ENCODE data around the gene ARHGAP5.

ARHGAP5 gene

DNA sequence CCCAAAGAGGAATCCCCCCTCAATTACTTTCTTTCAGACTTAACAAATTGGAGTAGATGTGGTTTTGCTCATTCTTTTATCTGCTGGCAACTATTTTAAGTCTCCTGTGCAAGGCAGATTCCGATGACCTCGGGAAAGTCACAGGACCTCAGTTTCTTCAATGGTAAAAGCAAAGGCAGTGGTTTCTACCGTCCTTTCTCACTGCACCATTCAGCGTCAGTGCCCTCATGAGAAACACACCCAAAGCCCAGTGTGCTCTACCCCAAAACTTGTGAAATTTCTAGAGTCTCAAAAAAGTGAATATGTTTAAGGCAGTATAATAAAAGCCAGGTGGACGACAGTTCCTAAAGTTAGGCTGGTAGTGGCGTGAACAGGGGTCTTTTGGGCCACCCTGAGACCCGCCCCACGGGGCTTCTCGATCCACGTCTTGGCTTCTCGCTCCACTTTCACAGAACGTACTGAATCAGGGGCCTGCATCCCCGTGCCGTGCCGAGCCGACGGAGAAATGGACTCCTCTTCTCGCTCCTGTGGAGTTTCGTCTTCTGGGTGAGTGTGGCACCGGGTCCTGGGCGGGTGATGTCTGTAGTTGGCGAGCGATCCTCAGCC is 1.3 kb upstream of the ARHGAP5 start:
- DNase-seq (ENCODE audit: low read depth, low spot score) = no peak

DNA sequence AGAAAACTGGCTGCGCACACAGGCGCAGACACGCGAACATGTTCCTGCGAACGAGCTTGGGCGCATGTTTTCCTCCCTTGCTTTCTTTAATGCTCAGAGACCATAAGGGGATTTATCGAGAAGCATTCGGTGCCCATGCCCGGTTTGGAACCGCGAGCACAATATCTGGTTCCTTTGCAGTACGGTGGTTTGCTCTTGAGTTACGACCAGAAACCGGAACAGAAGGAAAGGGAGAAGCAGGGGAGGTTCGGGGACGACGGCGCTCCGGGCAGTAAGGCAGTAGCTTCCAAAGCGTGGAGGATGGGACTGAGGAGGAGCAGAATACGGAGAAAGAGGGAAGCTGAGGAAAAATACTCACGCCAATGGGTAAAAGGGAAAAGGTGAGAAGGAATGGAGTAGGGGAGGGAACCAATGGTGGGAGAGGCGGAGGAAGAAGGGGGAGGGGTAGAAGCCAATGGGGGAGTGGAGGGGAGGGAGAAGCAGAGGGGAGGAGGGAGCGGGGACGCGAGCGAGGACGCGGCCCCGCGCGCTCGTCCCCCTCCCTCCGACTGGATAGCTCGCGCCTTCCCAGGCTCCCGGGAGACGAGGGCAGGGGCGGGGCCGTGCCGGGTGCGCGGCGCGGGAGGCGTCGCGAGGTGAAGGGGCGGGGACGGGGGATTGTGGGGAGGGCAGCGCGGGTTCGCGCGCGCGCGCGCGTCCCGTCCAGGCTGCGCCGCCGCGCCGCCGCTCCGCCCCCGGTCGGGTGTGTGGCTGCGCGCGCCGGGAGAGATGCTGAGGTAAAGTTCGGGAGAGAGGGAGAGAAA is 625 bp upstream of the ARHGAP5 start:
- DNase-seq (ENCODE audit: low read depth, low spot score) = peak; percentile 96

DNA sequence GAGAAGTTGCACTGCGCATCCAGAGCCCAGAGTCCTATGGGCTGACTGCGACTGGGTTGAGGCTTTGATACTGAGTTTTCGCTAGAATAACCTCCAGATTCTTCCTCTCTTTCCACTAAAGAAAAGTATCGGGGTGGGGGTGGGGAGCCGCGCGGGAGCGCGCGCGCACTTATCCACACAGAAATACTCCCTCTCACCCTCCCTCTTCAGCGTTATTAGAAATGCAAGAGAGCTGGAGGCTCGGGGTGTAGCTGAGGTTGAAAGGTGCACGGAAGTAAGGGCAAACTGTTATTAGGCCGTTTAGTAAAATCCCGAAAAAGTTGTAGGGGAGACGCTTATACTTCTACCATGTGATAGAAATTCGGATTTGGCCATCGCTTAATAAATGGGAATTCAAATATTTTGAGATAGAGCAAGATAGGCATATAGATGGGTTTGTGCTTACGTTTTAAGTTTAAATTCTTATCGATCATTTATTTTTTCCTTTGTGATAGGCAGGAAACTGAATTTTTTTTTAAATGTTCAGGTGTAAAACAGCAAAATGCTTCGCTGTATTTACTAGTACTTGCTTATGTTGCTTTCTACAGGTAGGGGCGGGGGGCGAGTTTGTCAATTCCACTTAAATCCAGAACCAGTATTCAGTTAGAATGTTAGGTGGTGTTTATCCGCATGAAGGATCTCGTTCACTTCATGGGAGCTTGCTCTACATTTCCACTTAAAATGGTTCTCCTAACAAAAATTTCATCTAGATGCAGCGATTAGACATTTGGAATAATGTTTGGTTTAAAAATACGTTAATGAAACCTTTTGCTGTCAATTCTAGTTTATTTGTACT is 1.1 kb downstream of the ARHGAP5 start:
- no peak for DNase-seq (ENCODE audit: low read depth, low spot score)

DNA sequence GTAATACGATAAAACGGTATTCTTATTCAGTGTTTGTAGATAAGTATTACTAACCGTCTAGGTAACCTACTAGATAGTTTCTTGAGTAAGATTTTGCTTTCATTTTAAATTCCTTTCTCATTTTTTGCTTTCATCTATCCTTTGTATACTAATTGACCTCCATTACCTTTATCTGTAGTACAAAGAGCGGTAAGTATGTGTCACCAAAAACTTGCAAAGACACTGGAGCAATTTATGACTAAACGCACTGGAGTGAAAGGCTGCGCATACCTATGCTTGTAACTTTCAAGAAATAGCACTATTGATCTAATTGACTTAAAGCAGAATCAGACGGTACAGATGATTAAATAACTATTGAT is 1.7 kb downstream of the ARHGAP5 start:
- no peak for DNase-seq (ENCODE audit: low read depth, low spot score)

DNA sequence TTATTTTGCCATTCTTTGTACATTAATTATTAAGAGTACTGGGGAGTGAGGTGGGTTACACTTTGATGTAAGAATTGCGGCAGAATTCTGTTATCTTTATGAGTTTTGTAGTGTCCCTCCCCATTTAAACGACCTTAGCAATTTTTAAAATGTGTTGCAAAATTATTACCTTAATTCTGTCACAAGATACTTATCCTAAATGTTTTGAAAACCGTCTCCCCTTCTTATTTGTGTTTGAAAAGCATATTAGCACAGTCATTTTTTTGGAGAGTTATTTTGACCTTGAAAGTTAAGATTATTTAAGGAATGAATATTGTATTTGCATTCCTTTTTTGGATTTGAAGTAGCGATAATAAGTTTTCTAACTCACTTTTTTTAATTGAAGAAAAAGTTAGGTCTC is 2.2 kb downstream of the ARHGAP5 start:
- no peak for DNase-seq (ENCODE audit: low read depth, low spot score)

DNA sequence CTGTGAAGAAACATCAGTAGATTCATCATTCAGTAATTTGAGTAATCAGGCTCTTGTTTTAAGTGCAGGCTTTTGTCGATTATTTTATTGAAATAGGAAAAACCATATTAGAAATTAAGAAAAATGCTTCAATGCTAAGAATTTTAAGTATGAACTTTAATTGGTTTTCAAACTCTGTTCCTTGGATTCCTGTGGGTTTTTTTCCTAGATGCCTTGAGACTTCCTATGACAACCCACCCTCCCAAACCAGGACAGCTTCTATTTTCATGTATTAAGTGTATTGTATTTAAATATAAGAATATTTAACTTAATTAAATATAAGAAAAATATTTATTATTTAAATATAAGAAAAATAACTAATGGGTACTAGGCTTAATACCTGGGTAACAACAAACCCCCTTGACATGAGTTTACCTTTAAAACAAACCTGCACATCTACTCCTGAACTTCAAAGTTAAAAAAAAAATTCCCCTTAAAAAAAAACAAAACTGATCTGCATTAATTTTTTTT is 3.0 kb downstream of the ARHGAP5 start:
- DNase-seq (ENCODE audit: low read depth, low spot score) = no peak

DNA sequence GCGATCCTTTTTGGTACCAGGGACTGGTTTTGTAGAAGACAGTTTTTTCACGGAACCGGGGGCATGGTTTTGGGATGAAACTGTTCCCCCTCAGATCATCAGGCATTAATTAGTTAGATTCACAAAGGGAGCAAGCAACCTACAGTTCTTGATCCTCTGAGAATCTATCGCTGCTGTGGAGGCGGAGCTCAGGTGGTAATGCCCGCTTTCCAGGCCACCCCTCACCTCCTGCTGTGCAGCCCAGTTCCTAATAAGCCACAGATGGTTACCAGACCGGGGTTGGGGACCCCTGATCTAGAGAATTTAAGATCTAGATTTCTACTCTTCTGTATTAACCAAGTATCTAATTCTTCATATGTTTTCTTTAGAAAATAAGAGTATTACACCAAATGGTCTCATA is 4.8 kb downstream of the ARHGAP5 start:
- DNase-seq (ENCODE audit: low read depth, low spot score) = no peak

DNA sequence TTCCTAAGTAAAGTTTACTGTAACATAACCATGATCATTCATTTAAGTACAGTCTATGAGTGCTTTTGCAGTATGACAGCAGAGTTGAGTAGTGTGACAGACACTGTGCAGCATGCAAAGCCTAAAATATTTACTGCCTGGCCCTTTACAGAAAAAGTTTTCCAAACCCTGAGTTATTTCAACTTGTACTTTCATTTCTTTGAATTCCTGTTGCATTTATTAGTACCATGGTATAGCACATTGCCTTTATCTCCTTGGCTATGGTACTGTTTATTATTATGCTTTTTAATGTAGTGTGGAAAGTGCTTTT is 6.2 kb downstream of the ARHGAP5 start:
- no peak for DNase-seq (ENCODE audit: low read depth, low spot score)

DNA sequence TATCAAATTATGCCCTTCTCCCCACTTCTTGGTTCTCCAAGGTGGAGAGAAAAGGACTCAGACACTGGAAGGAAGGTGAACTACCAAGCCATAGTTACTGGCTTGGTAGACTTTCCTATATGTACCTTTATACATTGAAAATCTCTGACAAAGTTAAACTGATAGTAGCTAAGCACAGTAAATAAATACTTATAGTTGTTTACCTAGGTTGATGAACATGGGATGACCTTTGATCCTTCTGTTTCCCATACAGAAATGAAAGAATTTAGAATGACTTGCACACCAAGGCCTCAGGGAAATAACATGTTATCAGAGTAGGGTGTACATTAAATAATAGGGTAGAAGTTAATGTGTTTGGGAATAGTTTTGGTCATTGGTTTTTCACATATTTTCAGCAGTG is 6.7 kb downstream of the ARHGAP5 start:
- no peak for DNase-seq (ENCODE audit: low read depth, low spot score)

DNA sequence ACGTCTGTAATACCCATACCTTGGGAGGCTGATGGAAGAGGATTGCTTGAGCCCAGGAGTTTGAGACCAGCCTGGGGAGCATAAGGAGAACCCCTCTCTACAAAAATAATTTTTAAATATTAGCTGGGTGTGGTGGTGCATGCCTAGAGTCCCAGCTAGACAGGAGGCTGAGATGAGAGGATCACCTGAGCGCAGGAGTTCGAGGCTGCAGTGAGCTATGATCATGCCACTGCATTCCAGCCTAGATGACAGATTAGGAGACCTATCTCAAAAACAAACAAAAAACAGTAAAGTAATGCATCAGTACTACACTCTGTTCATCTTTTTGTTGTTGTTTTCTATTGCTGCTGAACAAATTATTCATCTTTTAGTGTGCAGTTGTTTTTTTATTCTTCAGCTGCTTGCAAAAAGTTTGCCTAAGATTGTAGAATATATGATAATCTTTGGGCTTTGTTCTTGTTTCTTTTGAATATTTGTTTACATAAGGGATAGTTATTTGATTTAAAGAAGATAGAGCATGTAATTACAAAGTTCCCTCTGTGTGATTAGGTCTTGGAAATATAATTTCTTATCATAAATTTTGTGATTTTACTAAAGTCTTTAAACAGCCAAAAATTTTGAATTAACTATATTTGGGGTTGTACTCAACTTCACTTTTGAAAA is 8.2 kb downstream of the ARHGAP5 start:
- no peak for DNase-seq (ENCODE audit: low read depth, low spot score)

DNA sequence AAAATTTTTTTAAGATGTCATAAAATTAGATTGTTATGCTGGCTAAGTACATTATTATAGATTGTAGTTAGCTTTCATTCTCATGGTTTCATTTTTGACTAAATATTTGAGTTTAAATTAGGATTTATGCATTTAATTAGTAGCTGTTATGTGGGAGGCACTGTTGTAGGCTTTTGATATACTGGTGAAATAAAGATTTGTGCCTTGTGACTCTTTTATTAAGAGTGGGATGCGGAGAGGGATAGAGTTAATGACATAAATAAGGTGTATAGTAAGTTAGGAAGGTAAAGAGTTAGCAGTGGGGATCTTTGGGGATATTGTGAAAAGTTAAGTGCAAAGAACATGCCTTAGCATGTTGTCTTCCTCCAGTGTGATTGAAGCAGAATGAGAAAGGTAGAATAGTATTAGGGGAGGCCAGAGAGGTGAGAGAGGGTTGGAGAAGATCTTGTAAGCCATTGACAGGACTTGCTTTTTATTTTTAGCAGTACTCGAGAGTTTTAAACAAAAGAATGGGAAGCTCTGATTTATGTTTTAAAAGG is 8.8 kb downstream of the ARHGAP5 start:
- DNase-seq (ENCODE audit: low read depth, low spot score) = no peak

DNA sequence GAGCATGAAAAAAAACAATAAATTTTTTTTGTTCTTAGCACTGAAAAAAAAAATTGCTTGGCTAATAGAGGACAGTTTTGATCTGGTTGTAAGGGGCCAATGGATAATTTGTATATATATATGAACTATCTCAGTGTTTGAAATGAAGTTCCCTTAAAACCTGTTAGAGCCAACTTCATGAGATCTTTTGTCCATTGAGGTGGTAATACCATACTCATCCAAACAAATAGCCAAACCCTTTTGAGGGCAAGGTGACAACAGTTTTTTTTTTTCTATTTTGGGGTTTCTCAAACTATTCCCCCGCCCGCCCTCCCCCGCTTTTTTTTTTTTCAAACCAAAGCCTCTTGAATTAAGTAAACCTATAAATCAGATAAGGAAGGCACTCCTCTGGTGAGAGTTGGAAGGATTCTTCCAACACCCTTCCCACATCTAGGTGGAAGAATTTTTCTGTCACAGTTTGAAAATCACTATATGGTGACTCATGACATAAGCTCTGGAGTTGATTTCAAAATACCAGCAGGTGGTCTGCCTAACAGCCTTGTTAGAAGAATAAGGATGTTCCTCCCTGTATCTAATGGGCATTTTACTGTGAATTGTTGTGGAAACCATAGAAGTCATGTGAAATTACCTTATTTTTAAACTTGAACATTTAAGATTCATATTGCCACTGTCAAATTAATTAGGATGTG is 10.2 kb downstream of the ARHGAP5 start:
- DNase-seq (ENCODE audit: low read depth, low spot score) = no peak

DNA sequence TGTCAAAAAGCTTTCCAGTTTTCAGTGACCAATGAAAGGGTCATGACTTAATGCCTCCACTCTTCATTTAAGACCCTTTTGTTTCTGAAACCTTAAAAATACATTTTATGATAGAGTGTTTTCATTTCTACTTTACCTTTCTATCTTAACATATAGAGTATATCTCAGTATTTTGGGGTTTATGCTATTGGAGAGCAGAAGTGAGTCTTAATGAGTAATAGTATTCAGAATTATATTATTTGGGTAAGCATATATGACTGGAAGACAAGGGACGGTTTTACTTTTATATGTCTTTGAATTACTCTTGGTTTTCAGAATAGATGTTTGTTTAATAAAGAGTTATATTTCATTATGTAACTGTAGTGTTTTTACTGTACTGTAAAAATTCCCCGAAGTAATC is 10.8 kb downstream of the ARHGAP5 start:
- no peak for DNase-seq (ENCODE audit: low read depth, low spot score)

DNA sequence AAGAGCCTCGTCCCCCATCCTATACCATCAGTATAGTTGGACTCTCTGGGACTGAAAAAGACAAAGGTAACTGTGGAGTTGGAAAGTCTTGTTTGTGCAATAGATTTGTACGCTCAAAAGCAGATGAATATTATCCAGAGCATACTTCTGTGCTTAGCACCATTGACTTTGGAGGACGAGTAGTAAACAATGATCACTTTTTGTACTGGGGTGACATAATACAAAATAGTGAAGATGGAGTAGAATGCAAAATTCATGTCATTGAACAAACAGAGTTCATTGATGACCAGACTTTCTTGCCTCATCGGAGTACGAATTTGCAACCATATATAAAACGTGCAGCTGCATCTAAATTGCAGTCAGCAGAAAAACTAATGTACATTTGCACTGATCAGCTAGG is 13.6 kb downstream of the ARHGAP5 start:
- no peak for DNase-seq (ENCODE audit: low read depth, low spot score)

DNA sequence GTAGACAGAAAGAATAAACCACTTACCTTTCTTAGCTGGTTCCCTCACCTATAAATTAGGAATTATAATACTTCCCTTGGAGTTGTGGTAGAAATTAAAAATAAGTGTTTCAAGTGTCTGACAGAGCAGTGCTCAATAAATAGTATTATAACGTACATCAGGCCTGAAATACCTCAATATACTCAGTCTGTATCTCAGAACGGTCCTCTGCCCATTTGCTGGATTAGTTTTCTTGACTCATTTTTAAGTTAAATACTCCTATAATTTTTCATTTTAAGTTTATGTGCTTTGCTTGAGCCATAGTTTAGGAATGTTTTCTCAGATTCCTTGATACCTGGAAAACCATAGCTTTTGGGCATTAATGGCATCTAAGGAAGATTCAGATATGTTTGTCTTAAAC is 22.4 kb downstream of the ARHGAP5 start:
- DNase-seq (ENCODE audit: low read depth, low spot score) = no peak

DNA sequence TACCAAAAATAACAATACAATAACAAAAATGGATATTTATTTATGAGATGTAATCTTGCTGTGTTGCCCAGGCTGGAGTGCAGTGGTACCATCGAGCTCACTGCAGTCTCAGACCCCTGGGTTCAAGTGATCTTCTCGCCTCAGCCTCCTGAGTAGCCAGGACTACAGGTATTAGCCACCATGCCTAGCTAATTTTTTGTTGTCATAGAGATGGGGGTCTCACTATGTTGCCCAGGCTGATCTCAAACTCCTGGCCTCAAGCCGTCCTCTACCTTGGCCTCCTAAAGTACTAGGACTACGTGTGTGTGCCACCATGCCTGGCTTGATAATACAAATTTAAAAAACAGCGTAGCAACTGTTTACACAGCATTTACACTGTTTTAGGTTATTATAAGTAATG is 23.1 kb downstream of the ARHGAP5 start:
- no peak for DNase-seq (ENCODE audit: low read depth, low spot score)

DNA sequence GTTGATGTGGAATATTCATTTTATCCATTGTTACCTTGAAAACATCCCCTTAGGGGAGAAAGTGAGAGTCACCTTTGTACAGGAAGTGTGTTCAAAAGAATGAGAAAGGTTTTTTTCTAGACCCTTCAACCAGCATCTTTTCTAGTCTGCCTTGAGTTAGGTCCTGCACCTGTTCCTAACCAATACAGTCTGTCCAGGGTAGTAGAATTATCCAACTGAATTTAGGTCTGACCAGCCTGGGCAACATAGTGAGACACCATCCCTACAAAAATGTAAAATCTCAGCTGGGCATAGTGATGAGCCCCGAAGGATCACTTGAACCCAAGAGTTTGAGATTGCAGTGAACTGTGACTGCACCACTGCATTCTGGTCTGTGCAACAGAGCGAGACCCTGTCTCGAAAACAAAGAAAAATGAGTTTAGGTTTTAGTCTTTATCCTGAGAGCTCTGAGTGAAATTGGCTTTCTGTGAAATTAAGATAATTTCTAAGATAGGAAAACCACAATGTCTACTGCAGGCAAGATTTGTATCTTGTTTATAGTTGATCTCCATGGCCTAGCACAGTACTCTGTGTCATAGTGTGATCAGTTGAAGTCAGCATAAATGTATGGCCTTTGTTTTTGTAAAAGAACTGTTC is 25.2 kb downstream of the ARHGAP5 start:
- no peak for DNase-seq (ENCODE audit: low read depth, low spot score)

DNA sequence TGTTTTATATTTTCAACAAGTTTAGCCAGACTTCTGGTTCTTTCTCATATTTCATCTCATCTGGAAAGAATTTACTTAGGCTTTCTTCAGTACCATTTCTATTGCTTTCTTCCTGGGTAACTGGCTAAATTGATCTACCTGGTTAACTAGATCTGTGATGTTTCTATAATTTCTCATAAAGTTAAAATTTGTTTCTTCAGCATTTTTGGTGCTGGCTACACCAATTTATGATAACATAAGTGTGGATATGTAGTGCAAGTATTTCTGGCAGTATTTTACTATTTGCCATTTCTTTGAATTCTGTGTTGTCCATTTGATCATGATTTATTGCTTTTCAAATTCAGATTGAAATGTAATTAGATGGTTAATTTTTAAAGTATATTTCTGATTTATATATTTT is 25.9 kb downstream of the ARHGAP5 start:
- no peak for DNase-seq (ENCODE audit: low read depth, low spot score)

DNA sequence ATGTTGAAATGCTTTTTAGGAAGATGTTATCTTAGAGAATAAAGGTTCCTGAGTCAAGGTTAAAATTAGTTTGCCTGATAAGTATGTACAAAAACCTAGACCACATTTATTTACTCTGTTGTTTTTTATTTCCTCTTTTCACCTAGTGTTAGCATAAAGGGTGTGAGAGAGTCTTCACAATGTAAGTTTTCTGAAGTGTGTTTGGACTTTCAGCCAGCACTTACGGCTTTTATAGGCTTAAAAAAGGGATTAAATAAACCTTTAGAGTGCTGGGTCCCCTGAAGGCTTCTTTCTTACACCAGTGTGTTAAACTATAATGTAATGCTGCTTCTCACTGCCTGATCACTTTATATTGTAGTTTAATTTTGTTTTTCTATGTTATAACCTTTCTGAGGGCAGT is 27.2 kb downstream of the ARHGAP5 start:
- DNase-seq (ENCODE audit: low read depth, low spot score) = no peak

DNA sequence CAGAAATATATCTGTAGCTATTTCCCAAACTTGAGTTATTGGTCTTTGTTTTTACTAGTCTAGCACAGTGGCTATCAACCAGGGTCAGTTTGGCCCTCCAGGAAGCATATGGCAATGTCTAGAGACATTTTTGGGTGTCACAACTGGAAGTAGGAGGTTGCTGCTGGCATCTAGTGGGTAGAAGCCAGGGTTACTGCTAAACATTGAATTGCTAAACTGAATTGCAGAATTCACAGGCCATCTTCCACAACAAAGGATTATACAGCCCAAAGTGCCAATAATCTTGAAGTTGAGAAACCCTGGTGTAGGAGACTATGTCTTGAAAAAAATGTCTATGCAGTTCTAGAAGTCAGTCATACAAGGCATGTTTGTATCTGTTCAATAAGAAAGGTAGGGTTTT is 27.7 kb downstream of the ARHGAP5 start:
- DNase-seq (ENCODE audit: low read depth, low spot score) = no peak

Measured in ELF-1 (cell line).